ACC112 (cell line): Measurements from ENCODE around the gene ENDOU.

Experiments used
- H2AFZ ChIP-seq: fragments of 200-600 bp; sonication (generic); one replicate; pipeline ENCODE4 v1.6.0; 2017; ENCODE audit warnings: antibody characterized with exemption, low read length; ENCODE audit not compliant: unreplicated experiment
- H3K27ac ChIP-seq: fragments of 200-600 bp; sonication (generic); 2 replicates; pipeline ENCODE4 v1.5.1; 2014; ENCODE audit warnings: low read depth, mild to moderate bottlenecking, antibody characterized with exemption, low read length, moderate library complexity
- H3K27me3 ChIP-seq: fragments of 200-600 bp; sonication (generic); 2 replicates; pipeline ENCODE4 v1.6.1; 2014; ENCODE audit warnings: mild to moderate bottlenecking, antibody characterized with exemption, low read length, moderate library complexity, mixed read lengths; ENCODE audit not compliant: insufficient read depth
- H3K36me3 ChIP-seq: fragments of 200-600 bp; sonication (generic); 2 replicates; pipeline ENCODE4 v1.6.1; 2016; ENCODE audit warnings: mild to moderate bottlenecking, antibody characterized with exemption, low read length, moderate library complexity, mixed read lengths; ENCODE audit not compliant: insufficient read depth
- H3K4me1 ChIP-seq: fragments of 200-600 bp; sonication (generic); one replicate; pipeline ENCODE4 v1.6.1; 2016; ENCODE audit warnings: low read length, mixed read lengths; ENCODE audit not compliant: insufficient read depth, unreplicated experiment, control insufficient read depth
- H3K4me3 ChIP-seq: fragments of 200-600 bp; sonication (generic); 2 replicates; pipeline ENCODE4 v1.5.1; 2014; ENCODE audit warnings: mild to moderate bottlenecking, low read depth, low read length
- H3K79me2 ChIP-seq: fragments of 200-600 bp; sonication (generic); one replicate; pipeline ENCODE4 v1.6.0; 2016; ENCODE audit warnings: low read length; ENCODE audit not compliant: control insufficient read depth, unreplicated experiment, insufficient read depth

Gene ENDOU

GRCh38 chr12:47725091-47725772 lies at the start of gene ENDOU:
Gene ENDOU, minus strand, starts transcription at chr12:47725490. Its CDS starts 77 bp downstream, at chr12:47725413.
- Histone ChIP-seq H3K4me3 (no peak within 1 kb of the TSS), H3K79me2 (no peaks in the 10 kb centered on the region), H3K27me3 (no peaks in the 10 kb centered on the region), H3K36me3 (no peaks in the 10 kb centered on the region), H3K27ac (no peak within 1 kb of the TSS), H3K4me1 (peaks cover 13% of the 10 kb centered on the region), H2AFZ (no peak within 1 kb of the TSS)

GRCh38 chr12:47774663-47775062 lies 49.4 kb upstream of the ENDOU start:
- no peak overlapping the region for H3K27ac ChIP-seq
- no peaks in the 10 kb centered on the region for H3K79me2 ChIP-seq

GRCh38 chr12:47773858-47774580 lies 48.7 kb upstream of the ENDOU start:
- Histone ChIP-seq H3K27ac (no peak overlapping the region), H3K27me3 (no peaks in the 10 kb centered on the region), H2AFZ (no peak overlapping the region), H3K79me2 (no peaks in the 10 kb centered on the region), H3K4me3 (peak overlapping the region; percentile 88), H3K4me1 (peaks cover 40% of the 10 kb centered on the region), H3K36me3 (no peaks in the 10 kb centered on the region)

More at GRCh38 chr12:47774663-47775062, 49.4 kb upstream of the ENDOU start:
- Histone ChIP-seq H3K4me1 (peaks cover 40% of the 10 kb centered on the region), H3K4me3 (no peak overlapping the region), H2AFZ (no peak overlapping the region), H3K27me3 (no peaks in the 10 kb centered on the region), H3K36me3 (no peaks in the 10 kb centered on the region)

GRCh38 chr12:47773062-47773857 lies 48.0 kb upstream of the ENDOU start, which contains the start of gene SLC48A1:
Gene SLC48A1, plus strand, starts transcription at chr12:47773238. Its CDS starts 67 bp downstream, at chr12:47773305.
- Histone ChIP-seq H3K4me3 (peak within 1 kb of the TSS; percentile 88), H3K27ac (no peak within 1 kb of the TSS), H3K79me2 (no peaks in the 10 kb centered on the region), H3K4me1 (peaks cover 47% of the 10 kb centered on the region), H3K36me3 (no peaks in the 10 kb centered on the region), H2AFZ (peak within 1 kb of the TSS; percentile 93), H3K27me3 (no peaks in the 10 kb centered on the region)

GRCh38 chr12:47772738-47773061 lies 47.4 kb upstream of the ENDOU start:
- H2AFZ ChIP-seq, result no peak overlapping the region
- H3K36me3 ChIP-seq, result no peaks in the 10 kb centered on the region
- no peak overlapping the region for H3K27ac ChIP-seq
- no peaks in the 10 kb centered on the region for H3K79me2 ChIP-seq
- peaks cover 43% of the 10 kb centered on the region for H3K4me1 ChIP-seq
- H3K27me3 ChIP-seq, result no peaks in the 10 kb centered on the region
- H3K4me3 ChIP-seq, result peak overlapping the region; percentile 88

- Histone ChIP-seq H2AFZ (no peak overlapping the region), H3K27me3 (no peaks in the 10 kb centered on the region), H3K4me1 (peaks cover 38% of the 10 kb centered on the region), H3K79me2 (no peaks in the 10 kb centered on the region), H3K4me3 (peak overlapping the region; percentile 88; the same call in 1 of the 2 replicates), H3K27ac (no peak overlapping the region), H3K36me3 (no peaks in the 10 kb centered on the region)
Observed at GRCh38 chr12:47772094-47772660, 46.9 kb upstream of the ENDOU start.

GRCh38 chr12:47771304-47771703 lies 46.0 kb upstream of the ENDOU start:
- no peak overlapping the region for H3K27ac ChIP-seq
- H3K4me1 ChIP-seq, result peaks cover 29% of the 10 kb centered on the region

GRCh38 chr12:47770086-47770726 lies 44.9 kb upstream of the ENDOU start:
- Histone ChIP-seq H3K36me3 (no peaks in the 10 kb centered on the region), H3K4me3 (no peak overlapping the region)

More at GRCh38 chr12:47771304-47771703, 46.0 kb upstream of the ENDOU start:
- no peak overlapping the region for H3K4me3 ChIP-seq
- H3K79me2 ChIP-seq, result no peaks in the 10 kb centered on the region
- no peaks in the 10 kb centered on the region for H3K27me3 ChIP-seq
- H2AFZ ChIP-seq, result no peak overlapping the region
- no peaks in the 10 kb centered on the region for H3K36me3 ChIP-seq

GRCh38 chr12:47769234-47770085 lies 44.2 kb upstream of the ENDOU start:
- H3K4me1 ChIP-seq, result peaks cover 12% of the 10 kb centered on the region

More at GRCh38 chr12:47770086-47770726, 44.9 kb upstream of the ENDOU start:
- H2AFZ ChIP-seq, result no peak overlapping the region
- peaks cover 18% of the 10 kb centered on the region for H3K4me1 ChIP-seq
- H3K27me3 ChIP-seq, result no peaks in the 10 kb centered on the region
- H3K79me2 ChIP-seq, result no peaks in the 10 kb centered on the region
- no peak overlapping the region for H3K27ac ChIP-seq

More at GRCh38 chr12:47769234-47770085, 44.2 kb upstream of the ENDOU start:
- Histone ChIP-seq H2AFZ (no peak overlapping the region), H3K36me3 (no peaks in the 10 kb centered on the region), H3K79me2 (no peaks in the 10 kb centered on the region), H3K4me3 (no peak overlapping the region), H3K27me3 (no peaks in the 10 kb centered on the region), H3K27ac (no peak overlapping the region)
